GM23338 (cell line): ENCODE data around the gene XRCC5. TPM values are rescaled to one million over a fixed set of nuclear protein-coding genes. Genes with fewer than 3 reads are reported as not detected.

Experiments
- ATAC-seq: fragments of 200-7000 bp; cut with Tn5 transposase; 3 replicates; pipeline ENCODE4 v1.9.1; 2020
- DNase-seq: peaks from one replicate; pipeline ENCODE4 v3.0.0-alpha.2; 2015; ENCODE audit warnings: low spot score
- H2AFZ ChIP-seq: fragments of 200-600 bp; sonication (generic); 2 replicates; pipeline ENCODE4 v1.8.0; 2016; ENCODE audit warnings: antibody characterized with exemption, mild to moderate bottlenecking, moderate library complexity
- H3F3A ChIP-seq: fragments of 200-600 bp; sonication (generic); replicated peaks from 2 replicates; pipeline ENCODE4 v1.8.0; 2017; ENCODE audit warnings: antibody characterized with exemption, mixed run types, low read depth
- H3K27ac ChIP-seq: fragments of 200-600 bp; sonication (generic); 2 replicates; pipeline ENCODE4 v1.6.1; 2016; ENCODE audit warnings: low read depth
- H3K27me3 ChIP-seq: fragments of 200-600 bp; sonication (generic); 2 replicates; pipeline ENCODE4 v1.8.0; 2016; ENCODE audit warnings: mild to moderate bottlenecking, mixed run types, moderate library complexity; ENCODE audit not compliant: insufficient read depth
- H3K36me3 ChIP-seq: fragments of 200-600 bp; sonication (generic); 2 replicates; pipeline ENCODE4 v1.8.0; 2016; ENCODE audit warnings: mild to moderate bottlenecking; ENCODE audit not compliant: insufficient read depth
- H3K4me1 ChIP-seq: fragments of 200-600 bp; sonication (generic); 2 replicates; pipeline ENCODE4 v1.8.0; 2016; ENCODE audit warnings: mild to moderate bottlenecking, moderate library complexity; ENCODE audit not compliant: insufficient read depth
- H3K4me2 ChIP-seq: fragments of 200-600 bp; sonication (generic); 2 replicates; pipeline ENCODE4 v1.7.1; 2017; ENCODE audit warnings: mixed run types
- H3K4me3 ChIP-seq: fragments of 200-600 bp; sonication (generic); 2 replicates; pipeline ENCODE4 v1.6.1; 2016; ENCODE audit warnings: mixed run types
- H3K79me2 ChIP-seq: fragments of 200-600 bp; sonication (generic); replicated peaks from 2 replicates; pipeline ENCODE4 v1.8.0; 2017; ENCODE audit warnings: mild to moderate bottlenecking; ENCODE audit not compliant: insufficient read depth
- H3K9me2 ChIP-seq: fragments of 200-600 bp; sonication (generic); 2 replicates; pipeline ENCODE4 v1.8.0; 2017; ENCODE audit not compliant: insufficient read depth
- H4K20me1 ChIP-seq: fragments of 200-600 bp; sonication (generic); replicated peaks from 2 replicates; pipeline ENCODE4 v1.8.0; 2017; ENCODE audit warnings: mild to moderate bottlenecking; ENCODE audit not compliant: insufficient read depth
- H3K27ac Mint-ChIP-seq: 2 replicates; pipeline ENCODE4 v1.8.0; 2020; ENCODE audit warnings: inconsistent platforms, mild to moderate bottlenecking, moderate library complexity, mixed read lengths
- H3K27me3 Mint-ChIP-seq: 3 replicates; pipeline ENCODE4 v1.8.0; 2022; ENCODE audit warnings: low read depth, mild to moderate bottlenecking, moderate library complexity, mixed read lengths, inconsistent platforms; ENCODE audit not compliant: insufficient read depth, poor library complexity
- H3K36me3 Mint-ChIP-seq: 3 replicates; pipeline ENCODE4 v1.8.0; 2021; ENCODE audit warnings: low read depth, mild to moderate bottlenecking, inconsistent platforms, moderate library complexity, mixed read lengths
- H3K4me1 Mint-ChIP-seq: 3 replicates; pipeline ENCODE4 v1.8.0; 2020; ENCODE audit warnings: mild to moderate bottlenecking, inconsistent platforms, mixed read lengths
- H3K4me3 Mint-ChIP-seq: 3 replicates; pipeline ENCODE4 v1.8.0; 2021; ENCODE audit warnings: moderate library complexity, mild to moderate bottlenecking, inconsistent platforms, mixed read lengths
- H3K9me3 Mint-ChIP-seq: 3 replicates; pipeline ENCODE4 v1.8.0; 2020; ENCODE audit warnings: moderate library complexity, mild to moderate bottlenecking, inconsistent platforms, mixed read lengths
- EZH2 ChIP-seq: fragments of 200-600 bp; sonication (generic); IDR thresholded peaks from one replicate; pipeline ENCODE4 v1.8.0; 2017; ENCODE audit warnings: antibody characterized with exemption, mild to moderate bottlenecking, low read depth; ENCODE audit not compliant: unreplicated experiment
- EZH2phosphoT487 ChIP-seq: fragments of 200-600 bp; sonication (generic); IDR thresholded peaks from one replicate; pipeline ENCODE4 v1.8.1; 2018; ENCODE audit warnings: antibody characterized with exemption; ENCODE audit not compliant: unreplicated experiment
- NANOG ChIP-seq: IDR thresholded peaks from 2 replicates; pipeline ENCODE4 v1.6.1; 2016; ENCODE audit warnings: antibody characterized with exemption, borderline replicate concordance
- POLR2AphosphoS5 ChIP-seq: IDR thresholded peaks from 2 replicates; pipeline ENCODE4 v1.6.1; 2016; ENCODE audit warnings: antibody characterized with exemption, low read depth
- ZNF114 ChIP-seq: fragments of 250-450 bp; sonication (Bioruptor Pico); IDR thresholded peaks from 2 replicates; pipeline ENCODE4 v1.5.0; 2020; ENCODE audit warnings: mild to moderate bottlenecking, moderate library complexity
- ZNF331 ChIP-seq: fragments of 250-450 bp; sonication (Bioruptor Pico); IDR thresholded peaks from 2 replicates; pipeline ENCODE4 v1.5.0; 2020; ENCODE audit warnings: low read depth, mild to moderate bottlenecking, moderate library complexity
- polyA plus RNA-seq: library from polyadenylated mRNA; unstranded; fragments of >200 nt; fragmentation: Nextera tagmentation; extraction: Ambion mirVana; gene quantifications from 2 replicates; pipeline ENCODE4 v1.2.1, GENCODE V29; 2016
- total RNA-seq: library from RNA; depleted of rRNA; stranded (reverse); fragments of >200 nt; shearing (Covaris generic); gene quantifications from 2 replicates; pipeline ENCODE4 v1.2.3, GENCODE V29; 2014
- TF ChIP-seq, protein P1 (sequence below): fragments of 250-450 bp; sonication (Bioruptor Pico); IDR thresholded peaks from 2 replicates; pipeline ENCODE4 v1.5.0; 2020; ENCODE audit warnings: mild to moderate bottlenecking, moderate library complexity

Gene XRCC5
- total and polyA plus RNA-seq, 2 experiments from 2014 or later: 499 to 524 TPM

DNA sequence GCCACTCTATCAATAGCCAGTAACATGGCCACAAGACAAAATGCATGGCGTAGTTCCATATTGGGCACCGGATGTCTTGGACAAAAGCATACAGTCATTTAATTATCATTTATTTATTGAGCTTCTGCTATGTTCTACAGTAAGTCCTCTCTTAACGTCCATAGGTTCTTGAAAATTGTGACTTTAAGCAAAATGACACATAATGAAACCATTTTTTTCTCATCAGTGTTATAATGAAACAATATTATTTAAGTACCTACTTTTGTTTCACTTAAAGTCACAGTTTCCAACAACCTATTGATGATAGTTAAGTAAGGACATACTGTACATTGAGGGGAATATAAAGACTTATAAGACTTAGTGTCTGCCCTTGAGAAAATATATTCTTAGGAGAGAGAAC lies 84.9 kb downstream of the XRCC5 start (continued):
- TF ChIP-seq, protein P1, sequence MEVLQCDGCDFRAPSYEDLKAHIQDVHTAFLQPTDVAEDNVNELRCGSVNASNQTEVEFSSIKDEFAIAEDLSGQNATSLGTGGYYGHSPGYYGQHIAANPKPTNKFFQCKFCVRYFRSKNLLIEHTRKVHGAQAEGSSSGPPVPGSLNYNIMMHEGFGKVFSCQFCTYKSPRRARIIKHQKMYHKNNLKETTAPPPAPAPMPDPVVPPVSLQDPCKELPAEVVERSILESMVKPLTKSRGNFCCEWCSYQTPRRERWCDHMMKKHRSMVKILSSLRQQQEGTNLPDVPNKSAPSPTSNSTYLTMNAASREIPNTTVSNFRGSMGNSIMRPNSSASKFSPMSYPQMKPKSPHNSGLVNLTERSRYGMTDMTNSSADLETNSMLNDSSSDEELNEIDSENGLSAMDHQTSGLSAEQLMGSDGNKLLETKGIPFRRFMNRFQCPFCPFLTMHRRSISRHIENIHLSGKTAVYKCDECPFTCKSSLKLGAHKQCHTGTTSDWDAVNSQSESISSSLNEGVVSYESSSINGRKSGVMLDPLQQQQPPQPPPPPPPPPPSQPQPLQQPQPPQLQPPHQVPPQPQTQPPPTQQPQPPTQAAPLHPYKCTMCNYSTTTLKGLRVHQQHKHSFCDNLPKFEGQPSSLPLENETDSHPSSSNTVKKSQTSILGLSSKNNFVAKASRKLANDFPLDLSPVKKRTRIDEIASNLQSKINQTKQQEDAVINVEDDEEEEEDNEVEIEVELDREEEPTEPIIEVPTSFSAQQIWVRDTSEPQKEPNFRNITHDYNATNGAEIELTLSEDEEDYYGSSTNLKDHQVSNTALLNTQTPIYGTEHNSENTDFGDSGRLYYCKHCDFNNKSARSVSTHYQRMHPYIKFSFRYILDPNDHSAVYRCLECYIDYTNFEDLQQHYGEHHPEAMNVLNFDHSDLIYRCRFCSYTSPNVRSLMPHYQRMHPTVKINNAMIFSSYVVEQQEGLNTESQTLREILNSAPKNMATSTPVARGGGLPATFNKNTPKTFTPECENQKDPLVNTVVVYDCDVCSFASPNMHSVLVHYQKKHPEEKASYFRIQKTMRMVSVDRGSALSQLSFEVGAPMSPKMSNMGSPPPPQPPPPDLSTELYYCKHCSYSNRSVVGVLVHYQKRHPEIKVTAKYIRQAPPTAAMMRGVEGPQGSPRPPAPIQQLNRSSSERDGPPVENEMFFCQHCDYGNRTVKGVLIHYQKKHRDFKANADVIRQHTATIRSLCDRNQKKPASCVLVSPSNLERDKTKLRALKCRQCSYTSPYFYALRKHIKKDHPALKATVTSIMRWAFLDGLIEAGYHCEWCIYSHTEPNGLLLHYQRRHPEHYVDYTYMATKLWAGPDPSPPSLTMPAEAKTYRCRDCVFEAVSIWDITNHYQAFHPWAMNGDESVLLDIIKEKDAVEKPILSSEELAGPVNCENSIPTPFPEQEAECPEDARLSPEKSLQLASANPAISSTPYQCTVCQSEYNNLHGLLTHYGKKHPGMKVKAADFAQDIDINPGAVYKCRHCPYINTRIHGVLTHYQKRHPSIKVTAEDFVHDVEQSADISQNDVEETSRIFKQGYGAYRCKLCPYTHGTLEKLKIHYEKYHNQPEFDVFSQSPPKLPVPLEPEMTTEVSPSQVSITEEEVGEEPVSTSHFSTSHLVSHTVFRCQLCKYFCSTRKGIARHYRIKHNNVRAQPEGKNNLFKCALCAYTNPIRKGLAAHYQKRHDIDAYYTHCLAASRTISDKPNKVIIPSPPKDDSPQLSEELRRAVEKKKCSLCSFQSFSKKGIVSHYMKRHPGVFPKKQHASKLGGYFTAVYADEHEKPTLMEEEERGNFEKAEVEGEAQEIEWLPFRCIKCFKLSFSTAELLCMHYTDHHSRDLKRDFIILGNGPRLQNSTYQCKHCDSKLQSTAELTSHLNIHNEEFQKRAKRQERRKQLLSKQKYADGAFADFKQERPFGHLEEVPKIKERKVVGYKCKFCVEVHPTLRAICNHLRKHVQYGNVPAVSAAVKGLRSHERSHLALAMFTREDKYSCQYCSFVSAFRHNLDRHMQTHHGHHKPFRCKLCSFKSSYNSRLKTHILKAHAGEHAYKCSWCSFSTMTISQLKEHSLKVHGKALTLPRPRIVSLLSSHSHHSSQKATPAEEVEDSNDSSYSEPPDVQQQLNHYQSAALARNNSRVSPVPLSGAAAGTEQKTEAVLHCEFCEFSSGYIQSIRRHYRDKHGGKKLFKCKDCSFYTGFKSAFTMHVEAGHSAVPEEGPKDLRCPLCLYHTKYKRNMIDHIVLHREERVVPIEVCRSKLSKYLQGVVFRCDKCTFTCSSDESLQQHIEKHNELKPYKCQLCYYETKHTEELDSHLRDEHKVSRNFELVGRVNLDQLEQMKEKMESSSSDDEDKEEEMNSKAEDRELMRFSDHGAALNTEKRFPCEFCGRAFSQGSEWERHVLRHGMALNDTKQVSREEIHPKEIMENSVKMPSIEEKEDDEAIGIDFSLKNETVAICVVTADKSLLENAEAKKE (CRISPR knock-in tag): no peak
- TF ChIP-seq EZH2 (no peak), NANOG (no peak)

DNA sequence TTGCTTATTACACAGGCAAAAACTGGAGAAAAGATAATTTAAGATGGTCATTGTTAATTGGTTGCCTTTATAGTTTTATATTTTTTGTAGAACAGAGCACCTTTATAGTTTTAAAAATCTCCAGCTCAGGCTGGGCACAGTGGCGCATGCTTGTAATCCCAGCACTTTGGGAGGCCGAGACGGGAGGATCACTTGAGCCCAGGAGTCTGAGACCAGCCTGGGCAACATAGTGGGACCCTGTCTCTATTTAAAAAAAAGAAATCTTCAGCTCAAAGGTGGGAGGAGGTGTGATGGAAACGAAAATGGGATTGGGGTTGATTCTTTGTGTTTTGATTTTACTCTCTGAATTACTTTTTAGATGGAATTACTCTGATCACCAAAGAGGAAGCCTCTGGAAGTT lies 85.4 kb downstream of the XRCC5 start:
- H3K36me3 ChIP-seq: peaks cover 74% of the 10 kb centered on the region
- TF ChIP-seq ZNF114 (CRISPR knock-in tag): no peak
- no peak for TF ChIP-seq EZH2phosphoT487
- no peak for TF ChIP-seq POLR2AphosphoS5
- no peak for TF ChIP-seq ZNF331
- TF ChIP-seq NANOG: no peak
- Mint-ChIP-seq H3K4me1 (peaks cover 26% of the 10 kb centered on the region), H3K27ac (no peak overlapping the region), H3K36me3 (peaks cover 84% of the 10 kb centered on the region), H3K27me3 (peaks cover 2% of the 10 kb centered on the region), H3K9me3 (no peaks in the 10 kb centered on the region), H3K4me3 (no peak overlapping the region)
- no peaks in the 10 kb centered on the region for H3K27me3 ChIP-seq
- DNase-seq (no peak), ATAC-seq (no peak)
- H2AFZ ChIP-seq: no peak overlapping the region
- H3K9me2 ChIP-seq: no peaks in the 10 kb centered on the region
- no peak overlapping the region for H3K27ac ChIP-seq
- 0 out of 2 replicates have a peak, but pooled peaks cover 3% of the 10 kb centered on the region for H3K4me1 ChIP-seq
- H3K4me3 ChIP-seq: no peak overlapping the region
- H3K79me2 ChIP-seq: peaks cover 29% of the 10 kb centered on the region
- H3F3A ChIP-seq: no peaks in the 10 kb centered on the region
- H3K4me2 ChIP-seq: no peak overlapping the region
- peaks cover 16% of the 10 kb centered on the region for H4K20me1 ChIP-seq
